HG02938 (cell line): ENCODE measurements around the gene TMEM42.

ENCODE experiments used
- ATAC-seq: cut with Tn5 transposase; IDR thresholded peaks from one replicate; pipeline ENCODE4 v1.9.1; 2021; ENCODE audit warnings: mild to moderate bottlenecking, moderate library complexity; ENCODE audit not compliant: unreplicated experiment

The TMEM42 gene

GRCh38 chr3:44870375-44871061 lies 8.8 kb downstream of the TMEM42 start:
- no peak for ATAC-seq

GRCh38 chr3:44874308-44874707 lies 12.6 kb downstream of the TMEM42 start, which contains the start of gene TGM4:
TGM4 (plus strand) TSS chr3:44874608; CDS start chr3:44874679, 71 bp downstream.
- ATAC-seq: no peak

- no peak for ATAC-seq
Observed at GRCh38 chr3:44875596-44875995, 13.9 kb downstream of the TMEM42 start.

- no peak for ATAC-seq
Observed at GRCh38 chr3:44877333-44877732, 15.6 kb downstream of the TMEM42 start.

GRCh38 chr3:44880284-44880683 lies 18.6 kb downstream of the TMEM42 start:
- ATAC-seq: no peak

- ATAC-seq: no peak
Observed at GRCh38 chr3:44883213-44883955, 21.7 kb downstream of the TMEM42 start.

GRCh38 chr3:44883999-44884431 lies 22.3 kb downstream of the TMEM42 start:
- no peak for ATAC-seq

- no peak for ATAC-seq
Observed at GRCh38 chr3:44885618-44886017, 23.9 kb downstream of the TMEM42 start.

GRCh38 chr3:44886561-44886960 lies 24.8 kb downstream of the TMEM42 start:
- ATAC-seq: no peak

- no peak for ATAC-seq
Observed at GRCh38 chr3:44887101-44887500, 25.4 kb downstream of the TMEM42 start.

- no peak for ATAC-seq
Observed at GRCh38 chr3:44890258-44890657, 28.5 kb downstream of the TMEM42 start.

- no peak for ATAC-seq
Observed at GRCh38 chr3:44890852-44891251, 29.1 kb downstream of the TMEM42 start.

- ATAC-seq: no peak
Observed at GRCh38 chr3:44892689-44893088, 31.0 kb downstream of the TMEM42 start.

- ATAC-seq: no peak
Observed at GRCh38 chr3:44893097-44893496, 31.4 kb downstream of the TMEM42 start.

GRCh38 chr3:44894485-44894884 lies 32.8 kb downstream of the TMEM42 start:
- ATAC-seq: no peak

- no peak for ATAC-seq
Observed at GRCh38 chr3:44896440-44896839, 34.7 kb downstream of the TMEM42 start.

- ATAC-seq: no peak
Observed at GRCh38 chr3:44899683-44900367, 38.1 kb downstream of the TMEM42 start.

GRCh38 chr3:44902628-44903027 lies 40.9 kb downstream of the TMEM42 start:
- ATAC-seq: no peak

- ATAC-seq: no peak
Observed at GRCh38 chr3:44903314-44903713, 41.6 kb downstream of the TMEM42 start.

- ATAC-seq: no peak
Observed at GRCh38 chr3:44903751-44904150, 42.0 kb downstream of the TMEM42 start.

- ATAC-seq: no peak
Observed at GRCh38 chr3:44905446-44906157, 43.9 kb downstream of the TMEM42 start.
